ENCODE measurements around the gene RNF207. TPM values are rescaled to one million over a fixed set of nuclear protein-coding genes. Genes with fewer than 3 reads are reported as not detected.

RNF207 gene
- total RNA-seq, 1 experiment from 2014 or later, result 6.4 TPM

- TF ChIP-seq EZH2 (IDR thresholded peaks at IDR 0.05; ENCODE audit: borderline replicate concordance, low read depth, low read length, poor library complexity, severe bottlenecking), result no peak
- 0 out of 2 replicates have a peak, but pooled peaks have one; percentile 22 for TF ChIP-seq CTCF (conservative IDR thresholded peaks at IDR 0.05; ENCODE audit: low read depth, low read length)
- H3K4me3 ChIP-seq (ENCODE audit: low read depth, low read length, poor library complexity, severe bottlenecking), result peak within 1 kb of the TSS; percentile 37
- POLR2A ChIA-PET (ENCODE audit: low non-redundant PET), result no interaction called here
- H3K36me3 ChIP-seq (ENCODE audit: insufficient read depth, low read length, poor library complexity, severe bottlenecking), result peaks cover 3% of the 10 kb centered on the region
- intact Hi-C loops (cut with micrococcal nuclease; ENCODE audit: unreplicated experiment), result loop anchor here (5.0 kb wide), 2 partner anchors 73 to 128 kb away; no protein-coding TSS in a partner anchor
- DNase-seq (ENCODE audit: low spot score), result peak; percentile 50
- H3K27ac ChIP-seq (ENCODE audit: low read depth, low read length, poor library complexity, severe bottlenecking), result no peak within 1 kb of the TSS
- H3K27me3 ChIP-seq (replicated peaks; ENCODE audit: insufficient read depth, low read depth, low read length, poor library complexity), result peaks cover 45% of the 10 kb centered on the region
- no peaks in the 10 kb centered on the region for H3K9me3 ChIP-seq (ENCODE audit: low read depth, low read length, poor library complexity, severe bottlenecking)
- BruUV-seq (replicated peaks), result no TSS peak
- CTCF ChIA-PET, result no interaction called here
- peaks cover 7% of the 10 kb centered on the region for H3K4me1 ChIP-seq (ENCODE audit: insufficient read depth, low read length, poor library complexity, severe bottlenecking)
Observed at GRCh38 chr1:6180268-6180706, 25.6 kb upstream of the RNF207 start, which contains the start of gene CHD5. CHD5 (minus strand) TSS chr1:6180321; CDS start chr1:6180023, 298 bp downstream.

DNA sequence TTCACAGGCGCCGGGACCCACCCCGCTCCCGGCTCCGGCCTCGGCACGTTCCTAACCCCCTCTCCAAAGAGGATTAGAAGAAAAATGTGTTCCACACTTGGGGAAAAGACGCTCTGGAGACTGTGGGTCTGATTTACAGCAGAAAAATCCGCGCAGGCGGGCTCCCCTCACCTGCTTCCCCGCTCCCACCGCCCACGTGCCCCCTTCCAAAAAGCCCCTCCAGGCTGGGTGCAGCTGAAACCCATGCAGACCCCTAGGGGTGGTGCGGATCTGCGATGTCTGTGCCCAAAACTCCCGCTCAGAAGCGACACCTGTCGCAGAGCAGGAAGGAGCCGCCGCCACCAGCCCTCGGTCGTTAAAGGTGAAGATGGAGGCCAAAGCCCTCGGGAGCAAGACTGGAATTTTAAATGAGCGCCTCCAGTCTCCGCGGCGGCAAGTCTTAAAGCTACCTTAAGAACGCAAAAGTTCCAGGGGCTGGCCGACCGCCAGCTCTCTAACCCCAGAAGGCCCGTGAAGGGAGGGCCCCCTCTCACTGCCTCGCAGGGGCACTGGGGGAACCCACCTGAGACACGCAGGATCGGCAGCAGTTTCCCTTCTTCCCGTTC is 25.1 kb upstream of the RNF207 start:
- Histone ChIP-seq H3K4me1 (ENCODE audit: insufficient read depth, low read length, poor library complexity, severe bottlenecking) (peaks cover 11% of the 10 kb centered on the region), H3K27me3 (replicated peaks; ENCODE audit: insufficient read depth, low read depth, low read length, poor library complexity) (peaks cover 45% of the 10 kb centered on the region), H3K27ac (ENCODE audit: low read depth, low read length, poor library complexity, severe bottlenecking) (no peak overlapping the region), H3K36me3 (ENCODE audit: insufficient read depth, low read length, poor library complexity, severe bottlenecking) (peaks cover 8% of the 10 kb centered on the region), H3K9me3 (ENCODE audit: low read depth, low read length, poor library complexity, severe bottlenecking) (no peaks in the 10 kb centered on the region), H3K4me3 (ENCODE audit: low read depth, low read length, poor library complexity, severe bottlenecking) (peak overlapping the region; percentile 37)
- ChIA-PET CTCF (no interaction called here), POLR2A (ENCODE audit: low non-redundant PET) (no interaction called here)
- intact Hi-C loops (cut with micrococcal nuclease; ENCODE audit: unreplicated experiment), result loop anchor here (5.0 kb wide), 2 partner anchors 74 to 129 kb away; no protein-coding TSS in a partner anchor
- TF ChIP-seq EZH2 (IDR thresholded peaks at IDR 0.05; ENCODE audit: borderline replicate concordance, low read depth, low read length, poor library complexity, severe bottlenecking), result peak; percentile 72
- TF ChIP-seq CTCF (conservative IDR thresholded peaks at IDR 0.05; ENCODE audit: low read depth, low read length), result no peak
- no peak for DNase-seq (ENCODE audit: low spot score)
- BruUV-seq (replicated peaks), result no TSS peak

DNA sequence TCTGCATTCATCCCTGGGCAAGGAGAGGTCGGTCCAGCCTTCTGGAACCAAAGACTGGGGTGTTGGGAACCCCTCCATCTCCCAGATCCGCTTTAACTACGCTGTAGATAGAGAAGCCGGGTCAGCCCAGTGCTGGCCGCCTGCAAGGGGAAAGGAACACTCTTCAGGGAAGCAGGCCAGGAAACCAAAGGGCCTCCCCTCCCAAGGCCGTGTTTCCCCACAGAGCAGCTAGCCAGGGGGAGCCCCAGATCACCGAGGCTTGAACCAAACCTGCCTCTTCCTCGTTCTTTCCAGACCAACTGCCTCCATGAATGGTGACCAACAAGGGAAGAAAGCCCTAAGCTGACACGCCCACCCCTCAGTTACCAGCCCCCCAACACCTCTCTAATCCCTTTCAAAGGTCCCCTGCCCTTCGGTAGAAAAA is 24.6 kb upstream of the RNF207 start:
- BruUV-seq (replicated peaks), result no TSS peak
- CTCF ChIA-PET, result no interaction called here
- Histone ChIP-seq H3K4me1 (ENCODE audit: insufficient read depth, low read length, poor library complexity, severe bottlenecking) (peaks cover 11% of the 10 kb centered on the region), H3K4me3 (ENCODE audit: low read depth, low read length, poor library complexity, severe bottlenecking) (no peak overlapping the region), H3K27me3 (replicated peaks; ENCODE audit: insufficient read depth, low read depth, low read length, poor library complexity) (peaks cover 45% of the 10 kb centered on the region), H3K27ac (ENCODE audit: low read depth, low read length, poor library complexity, severe bottlenecking) (no peak overlapping the region), H3K36me3 (ENCODE audit: insufficient read depth, low read length, poor library complexity, severe bottlenecking) (peaks cover 11% of the 10 kb centered on the region), H3K9me3 (ENCODE audit: low read depth, low read length, poor library complexity, severe bottlenecking) (no peaks in the 10 kb centered on the region)
- POLR2A ChIA-PET (ENCODE audit: low non-redundant PET), result no interaction called here
- no peak for TF ChIP-seq CTCF (conservative IDR thresholded peaks at IDR 0.05; ENCODE audit: low read depth, low read length)
- TF ChIP-seq EZH2 (IDR thresholded peaks at IDR 0.05; ENCODE audit: borderline replicate concordance, low read depth, low read length, poor library complexity, severe bottlenecking), result no peak
- DNase-seq (ENCODE audit: low spot score), result no peak
- intact Hi-C loops (cut with micrococcal nuclease; ENCODE audit: unreplicated experiment), result loop anchor here (5.0 kb wide), 2 partner anchors 74 to 129 kb away; no protein-coding TSS in a partner anchor
